HPDE6-E6E7 (cell line): ENCODE results near the gene CCDC178.
A peak's percentile ranks its signal among the peaks of the same experiment; 100 is the strongest.
"Not testable (repeated sequence)": the region's sequence is repeated elsewhere in the genome, so short reads cannot be mapped to it uniquely, and the experiment has no call there.

ENCODE experiments used
- DNase-seq: peaks from one replicate; pipeline ENCODE4 v3.0.0; 2011; ENCODE audit warnings: missing footprints; ENCODE audit errors: extremely low spot score

CCDC178 gene

DNA sequence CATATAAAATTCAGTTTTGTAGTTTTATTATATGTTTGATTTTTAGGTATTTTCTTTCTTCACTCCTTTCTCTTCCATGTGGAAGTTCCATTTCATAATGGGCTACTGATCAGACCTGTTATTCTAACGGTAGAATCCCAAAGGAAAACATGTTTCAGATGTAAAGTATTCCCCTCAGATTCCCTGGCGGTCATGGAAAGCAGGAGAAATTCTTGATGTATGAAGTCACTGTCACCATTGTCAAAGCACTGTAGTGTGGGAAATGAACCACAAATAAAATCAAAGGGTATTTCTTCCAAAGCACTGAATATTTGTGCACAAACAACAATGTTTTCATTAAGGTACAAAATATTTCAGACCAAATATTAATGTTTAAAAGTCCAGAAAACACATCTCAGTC lies 430.4 kb downstream of the CCDC178 start:
- no peak for DNase-seq

DNA sequence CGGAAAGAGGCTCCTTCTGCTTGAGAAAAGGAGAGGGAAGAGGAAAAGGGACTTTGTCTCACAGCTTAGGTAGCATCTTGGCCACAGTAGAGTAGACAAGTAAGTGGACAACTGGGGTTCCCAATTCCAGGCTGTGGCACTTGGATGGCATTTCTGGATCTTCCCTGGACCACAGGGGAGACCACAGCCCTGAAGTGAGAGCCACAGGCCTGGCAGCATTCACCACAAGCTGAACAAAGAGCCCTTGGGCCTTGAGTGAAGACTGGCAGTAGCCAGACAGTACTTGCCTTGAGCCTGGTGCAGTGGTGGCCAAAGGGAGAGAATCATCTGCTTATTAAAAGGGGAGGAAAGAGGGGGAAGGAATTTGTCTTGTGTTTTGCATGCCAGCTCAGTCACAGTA lies 441.6 kb downstream of the CCDC178 start:
- no peak for DNase-seq

DNA sequence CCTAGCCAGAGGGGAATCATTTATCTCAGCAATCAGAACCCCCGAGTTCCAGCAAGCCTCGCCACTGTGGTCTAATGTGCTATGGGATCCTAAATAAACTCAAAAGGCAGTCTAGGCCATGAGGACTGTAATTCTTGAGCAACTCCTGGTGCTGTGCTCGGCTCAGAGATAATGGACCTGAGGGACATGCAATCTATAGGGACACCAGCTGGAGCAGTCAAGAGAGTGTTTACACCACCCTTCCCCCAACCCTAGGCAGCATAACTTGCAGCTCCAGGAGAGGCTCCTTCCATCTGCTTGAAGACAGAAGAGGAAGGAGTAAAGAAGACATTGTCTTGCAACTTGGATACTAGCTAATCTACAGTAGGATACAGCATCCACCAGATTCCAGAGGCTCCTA lies 442.2 kb downstream of the CCDC178 start:
- DNase-seq: no peak

DNA sequence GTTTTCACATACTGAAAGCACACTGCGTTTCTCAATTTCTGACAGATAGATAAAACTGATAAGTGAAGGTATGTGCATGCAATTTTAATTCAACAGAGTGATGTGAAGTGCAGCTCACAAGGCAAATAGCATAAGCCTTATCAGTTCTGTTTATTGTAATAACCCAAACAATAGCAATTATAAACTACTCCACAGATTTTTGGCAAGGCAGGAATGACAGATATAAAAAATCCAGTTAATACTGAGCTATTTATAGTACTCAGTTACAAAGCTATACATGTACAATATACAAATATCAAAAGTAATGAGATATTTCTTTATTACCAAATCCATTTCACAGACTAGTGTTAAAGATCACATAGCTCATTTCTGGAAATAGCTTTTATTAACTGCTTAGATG lies 456.8 kb downstream of the CCDC178 start:
- DNase-seq: no peak

DNA sequence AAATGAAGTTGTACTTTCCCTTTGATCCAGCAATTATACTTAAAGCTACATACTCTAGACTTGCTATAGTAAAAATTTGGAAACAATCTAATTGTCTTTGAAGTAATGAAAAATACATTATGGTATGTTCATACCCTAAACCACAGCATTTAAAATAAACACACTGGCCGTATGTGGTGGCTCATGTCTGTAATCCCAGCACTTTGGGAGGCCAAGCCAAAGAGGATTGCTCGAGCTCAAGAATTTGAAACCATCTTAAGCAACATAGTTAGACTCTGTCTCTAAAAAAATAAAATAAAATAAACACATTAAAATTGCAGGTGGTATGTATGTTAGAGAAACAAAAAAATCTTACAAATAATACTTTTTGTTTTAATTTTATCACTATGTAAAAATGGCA lies 459.6 kb downstream of the CCDC178 start:
- DNase-seq: no peak

DNA sequence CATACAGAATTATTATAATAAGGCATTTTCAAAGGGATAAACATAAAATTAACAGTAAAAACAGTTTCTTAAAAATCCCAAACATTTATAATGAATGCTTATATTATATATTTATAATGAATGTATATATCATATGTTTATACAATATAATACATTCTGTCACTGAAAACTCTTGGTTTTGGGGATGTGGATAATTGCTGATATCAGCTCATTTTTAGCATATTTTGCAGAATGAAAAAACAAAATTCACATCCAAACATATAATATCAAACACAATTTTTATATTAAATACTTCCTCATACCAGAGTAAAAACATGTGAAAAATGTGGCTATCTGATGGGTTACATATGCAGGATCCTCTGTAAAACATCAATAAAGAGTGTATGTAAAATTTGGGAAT lies 465.0 kb downstream of the CCDC178 start:
- DNase-seq: no peak

DNA sequence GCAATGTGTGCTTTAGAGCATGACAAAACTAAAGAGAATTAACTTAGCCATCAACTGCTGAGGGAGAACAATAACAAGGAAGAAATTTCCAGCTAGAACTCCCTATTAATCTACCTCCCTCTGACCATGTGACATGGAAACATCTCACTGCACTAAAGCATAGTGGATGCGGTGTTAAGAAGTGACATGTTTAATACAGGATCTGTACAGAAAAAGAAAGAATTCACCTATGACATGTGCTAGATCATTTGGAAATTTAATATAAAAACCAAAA lies 465.4 kb downstream of the CCDC178 start:
- no peak for DNase-seq

DNA sequence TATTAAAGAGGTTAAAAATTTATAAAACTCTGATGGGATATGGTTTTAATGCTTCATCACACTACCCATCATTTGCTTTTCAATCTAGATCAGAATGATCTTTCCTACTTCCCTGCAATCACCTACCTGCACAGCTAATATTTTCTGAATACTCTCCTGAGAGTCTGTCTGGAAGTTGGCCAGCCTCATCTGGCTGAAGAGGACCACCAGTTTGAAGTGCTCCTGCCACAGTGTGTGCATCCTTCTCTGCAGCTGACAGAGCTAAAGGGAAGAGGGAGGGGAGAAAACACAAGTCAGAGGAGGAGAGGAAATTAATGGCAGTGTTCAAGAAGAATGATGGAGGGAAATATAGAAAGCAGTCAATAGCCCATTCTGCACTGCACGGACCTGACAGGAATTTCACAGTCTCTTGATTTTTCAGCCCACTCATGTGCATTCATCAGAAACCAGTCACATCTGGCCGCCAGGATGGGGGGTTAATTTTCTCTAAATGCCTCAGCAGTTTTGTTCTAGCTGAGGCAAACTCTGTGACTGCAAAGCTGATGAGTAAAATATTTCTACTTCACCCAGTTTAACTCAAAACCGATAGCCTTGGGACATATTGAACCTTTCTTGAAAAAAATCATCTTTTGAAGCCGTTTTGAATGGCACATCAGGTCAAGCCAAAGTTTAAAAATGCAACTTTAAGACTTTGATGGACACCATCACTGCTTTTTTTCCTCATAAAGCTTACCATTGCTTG lies 465.9 kb downstream of the CCDC178 start:
- DNase-seq: no peak

DNA sequence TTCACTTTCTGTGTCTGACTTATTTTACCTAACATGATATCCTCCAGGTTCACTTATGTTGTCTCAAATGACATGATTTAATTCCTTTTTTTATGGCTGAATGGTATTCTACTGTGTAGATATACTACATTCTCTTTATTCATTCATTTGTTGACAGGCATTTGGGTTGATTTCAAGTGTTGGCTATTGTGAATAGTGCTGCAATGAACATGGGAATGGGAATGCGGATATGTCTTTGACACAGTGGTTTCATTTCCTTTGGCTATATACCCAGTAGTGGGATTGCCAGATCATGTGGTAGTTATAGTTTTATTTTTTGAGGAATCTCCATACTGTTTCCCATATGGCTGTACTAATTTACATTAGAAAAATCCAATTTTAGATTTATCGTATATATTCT lies 472.3 kb downstream of the CCDC178 start:
- no peak for DNase-seq

DNA sequence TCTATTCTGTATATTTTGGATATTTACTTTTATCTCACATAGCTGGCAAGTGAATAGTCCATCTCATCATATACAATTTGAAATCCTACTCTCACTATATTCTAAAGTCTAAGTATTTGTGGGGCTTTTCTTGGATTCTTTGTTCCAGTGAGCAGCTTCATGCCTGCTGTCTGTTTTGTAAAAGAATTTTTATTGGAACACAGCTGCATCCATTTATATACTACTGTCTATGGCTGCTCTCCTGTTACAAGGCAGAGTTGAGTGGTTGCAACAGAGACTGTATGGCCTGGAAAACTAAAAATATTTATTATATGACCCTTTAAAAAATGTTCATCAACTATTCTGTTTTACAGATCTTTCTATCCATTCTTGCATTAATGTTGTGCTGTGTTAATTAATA lies 474.4 kb downstream of the CCDC178 start:
- no peak for DNase-seq

DNA sequence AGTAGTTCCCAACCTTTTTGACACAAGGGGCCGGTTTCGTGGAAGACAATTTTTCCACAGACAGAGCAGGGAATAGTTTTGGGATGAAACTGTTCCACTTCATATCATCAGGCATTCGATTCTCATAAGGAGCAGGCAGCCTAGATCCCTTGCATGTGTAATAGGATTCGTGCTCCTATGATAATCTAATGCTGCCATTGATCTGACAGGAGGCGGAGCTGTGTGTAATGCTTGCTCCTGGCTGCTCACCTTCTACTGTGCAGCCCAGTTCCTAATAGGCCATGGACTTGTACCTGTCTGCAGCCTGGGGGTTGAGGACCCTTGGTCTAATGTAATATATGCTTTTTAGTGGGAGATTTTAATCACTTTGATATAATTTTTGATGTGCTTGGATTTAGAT lies 479.0 kb downstream of the CCDC178 start:
- no peak for DNase-seq

DNA sequence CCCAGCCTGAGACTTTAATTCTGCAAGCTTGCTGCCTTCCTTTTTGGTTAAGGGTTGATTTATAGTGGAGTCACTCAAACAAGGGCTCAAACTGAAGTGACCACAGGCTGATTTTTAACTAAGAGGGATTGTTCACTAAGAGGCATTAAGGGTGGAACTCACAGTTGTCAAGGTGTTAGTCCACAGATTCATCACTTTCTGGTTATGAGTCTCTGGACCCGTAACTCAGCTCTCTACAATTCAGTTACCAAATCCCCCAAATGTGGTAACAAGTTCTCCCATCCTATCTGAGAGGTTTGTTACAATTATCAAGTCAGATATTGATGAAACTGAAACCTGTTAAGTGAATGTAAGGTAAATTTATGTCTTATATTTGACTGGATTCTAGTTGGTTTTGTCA lies 481.8 kb downstream of the CCDC178 start:
- no peak for DNase-seq

DNA sequence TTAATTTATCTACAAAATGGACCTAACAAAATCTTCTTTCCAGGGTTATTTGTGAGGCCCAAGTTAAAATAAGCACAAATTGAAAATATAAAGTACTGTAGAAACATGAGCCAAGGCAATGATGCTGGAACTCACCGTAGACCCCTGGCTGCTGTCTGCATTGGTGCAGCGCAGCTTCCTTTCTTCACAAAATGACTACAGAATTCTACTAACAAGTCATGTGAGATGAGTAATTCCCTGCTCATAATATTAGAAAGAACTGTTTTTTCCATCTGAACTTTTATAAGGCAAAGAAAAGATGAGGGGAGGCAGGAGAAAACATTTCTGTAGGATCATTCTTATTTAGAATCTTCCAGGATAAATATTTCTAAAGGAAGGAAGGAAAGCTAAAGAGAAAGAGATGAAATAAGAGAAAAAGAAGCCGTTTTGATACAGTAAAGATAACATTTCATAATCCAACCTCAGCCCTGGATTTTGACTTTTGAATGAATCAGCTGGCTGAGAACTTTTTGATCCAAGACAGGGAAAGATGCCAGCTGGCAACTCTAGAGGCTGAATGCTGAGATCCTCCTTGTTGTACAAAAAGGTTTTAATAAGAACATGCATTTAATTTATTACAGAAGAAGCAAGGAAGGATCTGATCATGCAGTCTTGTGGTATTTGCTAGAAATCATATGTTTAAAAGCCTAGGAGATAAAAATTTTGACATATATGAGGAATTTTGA lies 483.8 kb downstream of the CCDC178 start:
- DNase-seq: no peak

DNA sequence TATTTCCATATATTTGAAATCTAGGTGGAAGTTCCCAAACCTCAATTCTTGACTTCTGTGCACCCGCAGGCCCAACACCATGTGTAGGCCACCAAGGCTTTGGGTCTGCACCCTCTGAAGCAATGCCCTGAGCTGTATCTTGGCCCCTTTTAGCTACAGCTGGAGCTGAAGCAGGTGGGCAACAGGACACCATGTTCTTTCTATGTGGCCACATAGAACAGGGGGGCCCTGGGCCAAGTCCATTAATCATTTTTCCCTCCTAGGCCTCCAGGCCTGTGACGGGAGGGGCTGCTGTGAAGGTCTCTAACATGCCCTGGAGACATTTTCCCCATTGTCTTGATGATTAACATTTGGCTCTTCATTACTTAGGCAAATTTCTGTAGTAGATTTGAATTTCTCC lies 488.2 kb downstream of the CCDC178 start:
- not testable (repeated sequence) for DNase-seq

DNA sequence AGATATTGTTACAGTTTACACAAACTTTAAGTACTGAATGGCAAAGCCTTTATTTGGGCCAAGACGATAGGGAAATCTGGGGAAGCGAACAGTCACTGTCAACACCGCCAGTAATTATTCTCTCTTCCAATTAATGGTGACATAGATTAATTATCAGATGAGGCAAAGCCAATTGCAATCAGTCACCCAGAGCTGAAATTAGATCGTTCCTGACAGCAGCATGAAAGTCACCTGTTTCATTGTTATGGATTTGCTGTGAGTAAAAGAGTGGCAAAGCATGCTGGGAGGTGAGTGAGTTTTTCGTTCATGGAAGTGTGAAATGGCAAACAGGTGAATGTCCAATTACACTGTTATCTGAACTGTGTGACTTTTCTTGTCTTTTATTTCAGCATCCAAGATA lies 502.9 kb downstream of the CCDC178 start:
- DNase-seq: no peak

DNA sequence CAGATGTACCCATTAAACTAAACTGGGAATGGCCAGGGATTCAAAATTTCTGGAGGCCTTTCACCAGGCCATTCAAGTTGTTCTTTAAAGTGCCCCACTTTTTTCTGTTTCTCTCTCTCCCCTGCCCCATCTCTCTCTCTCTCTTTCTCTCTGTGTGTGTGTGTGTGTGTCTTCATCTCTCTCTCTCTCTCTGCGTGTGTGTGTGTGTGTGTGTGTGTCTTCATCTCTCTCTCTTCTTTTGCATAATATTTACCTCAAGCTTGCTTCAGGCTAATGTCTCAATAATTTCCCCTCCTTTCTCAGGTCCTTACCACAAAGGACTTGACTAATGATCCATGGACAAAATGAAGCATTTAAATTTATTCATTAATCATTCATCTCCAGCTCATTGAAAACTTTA lies 503.5 kb downstream of the CCDC178 start:
- no peak for DNase-seq

DNA sequence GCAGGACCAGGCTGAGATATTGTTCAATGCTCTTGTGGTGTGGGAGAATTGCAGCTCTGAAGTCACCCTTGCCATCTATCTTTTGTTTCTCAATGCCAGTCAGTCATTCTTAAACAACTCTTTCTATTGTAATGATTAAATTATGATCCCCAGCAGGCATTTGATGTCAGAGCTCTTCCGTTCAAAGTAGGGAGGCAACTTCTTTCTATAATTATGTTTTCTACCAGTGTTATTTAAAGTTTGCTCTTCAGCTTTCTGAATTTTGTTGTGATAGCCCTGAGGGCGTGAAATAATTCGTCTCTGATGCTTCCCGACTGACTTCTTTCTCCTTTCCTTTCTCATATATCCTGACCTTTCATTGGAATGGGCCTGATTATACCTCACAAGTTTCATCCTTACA lies 506.3 kb downstream of the CCDC178 start:
- no peak for DNase-seq

DNA sequence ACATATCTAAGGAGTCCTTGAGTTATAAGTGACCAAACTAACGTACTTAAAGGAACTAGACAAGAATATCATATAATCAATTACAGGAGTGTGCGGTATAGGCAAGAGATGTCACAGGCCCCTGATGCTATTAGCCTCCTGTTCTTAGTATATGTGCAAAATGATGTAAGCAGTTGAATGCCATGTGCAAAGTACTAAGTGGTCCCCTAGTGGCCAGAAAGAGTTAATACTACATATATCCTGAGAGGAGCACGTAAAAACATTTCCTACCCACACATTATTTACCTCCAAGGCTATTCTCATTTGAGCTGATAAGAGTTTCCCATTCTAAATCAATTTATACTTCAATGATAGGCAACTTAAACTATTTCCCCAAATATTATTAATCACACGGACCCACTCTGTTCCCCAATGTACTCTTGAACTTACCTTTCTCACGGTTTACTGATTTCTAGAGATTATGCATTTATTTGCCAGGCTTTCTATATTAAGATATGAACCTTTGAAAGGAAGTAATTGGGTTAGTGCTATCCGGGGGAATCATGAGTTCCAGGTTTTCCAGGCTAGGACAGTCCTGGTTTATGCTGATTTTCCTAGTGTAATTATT lies 509.7 kb downstream of the CCDC178 start:
- peak; percentile 28 for DNase-seq

DNA sequence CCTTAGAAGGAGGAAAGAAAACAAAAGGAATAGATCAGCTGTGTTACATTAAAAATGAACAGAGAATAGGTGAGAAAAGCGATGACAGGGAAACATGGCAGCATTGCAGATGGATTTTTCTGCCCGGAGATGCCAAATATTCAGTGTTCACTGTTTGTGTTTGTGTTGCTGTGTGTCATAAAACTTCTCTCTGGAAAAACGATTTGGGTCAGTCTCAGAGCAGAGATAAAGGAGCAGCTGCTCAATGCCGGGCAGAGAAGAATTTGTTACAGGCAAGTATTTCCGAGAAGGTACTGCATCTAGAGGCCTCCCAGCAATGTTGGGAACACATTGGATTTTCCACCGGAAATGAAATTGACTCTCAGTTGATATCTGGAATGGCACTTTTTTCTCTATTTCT lies 511.3 kb downstream of the CCDC178 start:
- no peak for DNase-seq

DNA sequence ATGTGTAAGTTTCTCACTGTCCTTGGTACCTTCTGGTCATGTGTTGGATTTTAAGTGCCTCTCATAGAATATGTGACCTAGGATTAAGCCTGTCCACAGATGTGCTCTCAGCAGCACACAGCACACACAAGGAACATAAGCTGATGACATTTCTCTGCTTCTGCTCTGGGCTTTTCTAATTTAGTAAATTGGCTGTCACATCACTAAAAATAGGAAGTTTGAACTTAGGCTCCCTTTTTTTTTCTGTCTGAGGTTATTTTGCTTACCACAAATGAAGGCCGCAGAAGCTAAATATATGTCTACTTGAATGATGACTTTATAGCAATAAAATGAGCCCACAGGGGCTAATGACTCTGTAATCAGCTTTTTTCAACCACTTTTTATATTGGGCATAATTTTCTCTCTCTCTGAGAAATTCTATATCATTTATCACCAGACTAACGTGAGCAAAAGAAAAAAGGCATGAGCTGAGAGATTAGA lies 517.5 kb downstream of the CCDC178 start:
- no peak for DNase-seq

DNA sequence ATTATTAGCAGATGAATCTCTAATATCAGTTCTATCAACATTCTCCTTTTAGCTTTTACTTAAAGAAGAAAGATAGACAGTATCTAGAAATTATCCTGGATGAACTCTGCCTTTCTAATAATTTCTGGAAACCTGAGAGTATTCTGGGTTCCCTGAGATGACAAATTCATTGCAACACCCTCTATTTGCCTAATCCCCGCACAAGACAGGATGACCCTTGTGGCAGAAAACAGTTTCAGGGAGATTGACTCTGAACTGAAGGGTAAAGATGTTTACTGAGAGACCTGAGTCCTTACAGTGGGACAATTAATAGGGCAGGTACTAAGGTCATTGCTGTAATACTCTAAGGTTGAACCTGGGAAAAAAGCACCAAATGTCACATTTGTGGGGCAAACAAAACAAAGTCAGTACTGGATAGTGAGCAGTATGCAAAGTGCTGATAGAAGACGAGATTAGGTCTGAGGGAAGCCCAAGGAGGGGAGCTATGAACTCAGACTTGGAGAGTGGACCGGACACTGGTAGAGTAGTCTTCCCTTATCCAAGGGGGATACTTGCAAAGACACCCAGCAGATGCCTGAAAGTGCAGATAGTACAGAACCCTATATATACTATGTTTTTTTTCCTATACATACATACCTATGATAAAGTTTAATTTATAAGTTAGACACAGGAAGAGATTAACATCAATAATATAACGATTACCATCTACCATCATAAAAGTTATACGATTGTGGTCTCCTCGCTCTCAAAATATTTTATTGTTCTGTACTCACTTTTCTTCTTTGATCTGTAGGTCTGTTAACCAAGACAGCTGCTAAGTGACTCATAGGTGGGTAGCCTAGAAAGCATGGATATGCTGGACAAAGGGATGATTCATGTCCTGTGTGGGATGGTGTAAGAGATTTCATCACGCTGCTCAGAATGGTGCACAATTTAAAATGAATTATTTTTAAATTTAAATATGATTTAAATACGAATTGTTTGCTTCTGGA lies 519.4 kb downstream of the CCDC178 start:
- DNase-seq: peak; percentile 83

DNA sequence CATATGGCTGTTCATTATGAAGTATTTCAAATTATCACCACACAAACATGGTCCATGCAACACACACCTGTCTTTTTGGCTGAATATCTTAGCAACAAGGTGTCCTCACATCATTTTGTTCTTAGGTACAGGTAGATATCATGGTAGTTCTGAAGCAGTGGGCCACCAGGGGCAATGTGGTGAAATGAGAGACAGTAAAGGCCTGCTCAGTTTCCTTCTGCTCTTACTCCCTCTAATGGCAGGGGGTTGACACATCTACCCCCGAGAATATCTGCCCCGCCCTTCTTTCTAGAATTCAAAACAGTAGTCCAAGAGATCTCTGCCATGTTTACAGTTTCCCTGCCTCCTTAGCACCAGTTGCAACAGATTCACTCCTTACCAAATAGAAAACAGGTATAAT lies 520.7 kb downstream of the CCDC178 start:
- peak; percentile 37 for DNase-seq
